SK-N-SH (cell line): ENCODE data around the gene RPS6KB2. TPM values are rescaled to one million over a fixed set of nuclear protein-coding genes. Genes with fewer than 3 reads are reported as not detected.

Experiments used
- CTCF ChIA-PET: fragments of 300-600, 350-600 bp; formaldehyde crosslinking; extraction: SDS; loops from one replicate; lab custom pipeline; 2021; lab: Yijun Ruan, JAX
- POLR2A ChIA-PET: fragments of 350-600 bp; sonication (Branson Sonifier 250); formaldehyde crosslinking; extraction: SDS; loops from one replicate; lab custom pipeline; 2020; ENCODE audit warnings: antibody characterized with exemption, inconsistent platforms; lab: Yijun Ruan, JAX
- DNase-seq: peaks from one replicate; pipeline ENCODE4 v3.0.0; 2012
- H2AFZ ChIP-seq: fragments of 200-600 bp; sonication (generic); 2 replicates; pipeline ENCODE4 v1.8.1; 2016; ENCODE audit warnings: antibody characterized with exemption, mild to moderate bottlenecking, low read depth
- H3F3A ChIP-seq: fragments of 200-600 bp; sonication (generic); replicated peaks from 2 replicates; pipeline ENCODE3; 2016; ENCODE audit warnings: antibody characterized with exemption, mild to moderate bottlenecking; ENCODE audit not compliant: insufficient read depth
- H3K27ac ChIP-seq, 2 experiments: fragments of 200-500 bp in 1 of 2; fragments of 200-600 bp in 1 of 2; sonication (Bioruptor generic) in 1 of 2; sonication (generic), shearing (Covaris generic) in 1 of 2; 2 replicates each; pipeline versions ENCODE4 v1.5.1 to v1.6.1; 2014 to 2016; ENCODE audit warnings: low read depth in 2 of 2, inconsistent platforms in 1 of 2, low read length in 1 of 2, mild to moderate bottlenecking in 1 of 2, mixed read lengths in 1 of 2
- H3K27me3 ChIP-seq: fragments of 200-600 bp; sonication (generic), shearing (Covaris generic); 2 replicates; pipeline ENCODE4 v1.6.1; 2016; ENCODE audit warnings: mixed run types; ENCODE audit not compliant: insufficient read depth
- H3K36me3 ChIP-seq, 2 experiments: fragments of 200-500 bp in 1 of 2; fragments of 200-600 bp in 1 of 2; sonication (Bioruptor generic) in 1 of 2; sonication (generic) in 1 of 2; replicated peaks in 1 of 2; 2 replicates each; pipeline versions ENCODE3 to v1.5.1; 2014 to 2016; ENCODE audit warnings: low read length in 1 of 2, mild to moderate bottlenecking in 1 of 2; ENCODE audit not compliant: insufficient read depth in 2 of 2, control insufficient read depth in 1 of 2
- H3K4me1 ChIP-seq, 2 experiments: fragments of 200-500 bp in 1 of 2; fragments of 200-600 bp in 1 of 2; sonication (Bioruptor generic) in 1 of 2; sonication (generic), shearing (Covaris generic) in 1 of 2; 2 replicates each; pipeline versions ENCODE4 v1.5.1 to v1.6.1; 2014 to 2016; ENCODE audit warnings: low read depth in 1 of 2, low read length in 1 of 2, mixed run types in 1 of 2; ENCODE audit not compliant: insufficient read depth in 2 of 2, control insufficient read depth in 1 of 2
- H3K4me2 ChIP-seq: fragments of 200-600 bp; sonication (generic), shearing (Covaris generic); 2 replicates; pipeline ENCODE4 v1.6.1; 2017; ENCODE audit warnings: mixed run types
- H3K4me3 ChIP-seq, 2 experiments: fragments of 200-500 bp in 1 of 2; fragments of 200-600 bp in 1 of 2; sonication (Bioruptor generic) in 1 of 2; sonication (generic), shearing (Covaris generic) in 1 of 2; 2 replicates each; pipeline versions ENCODE4 v1.5.1 to v1.8.1; 2014 to 2016; ENCODE audit warnings: low read depth in 2 of 2, inconsistent platforms in 1 of 2, low read length in 1 of 2, mild to moderate bottlenecking in 1 of 2, mixed read lengths in 1 of 2, moderate library complexity in 1 of 2
- H3K79me2 ChIP-seq: fragments of 200-600 bp; sonication (generic); 2 replicates; pipeline ENCODE4 v1.8.1; 2017; ENCODE audit warnings: mild to moderate bottlenecking; ENCODE audit not compliant: insufficient read depth
- H3K9ac ChIP-seq: fragments of 200-600 bp; sonication (generic); 2 replicates; pipeline ENCODE4 v1.6.1; 2017; ENCODE audit warnings: mixed run types
- H3K9me2 ChIP-seq: fragments of 200-600 bp; sonication (generic); 2 replicates; pipeline ENCODE4 v1.6.1; 2017; ENCODE audit warnings: mixed run types
- H3K9me3 ChIP-seq: fragments of 200-600 bp; sonication (generic); 2 replicates; pipeline ENCODE4 v1.6.1; 2017; ENCODE audit warnings: mixed run types, mild to moderate bottlenecking, moderate library complexity
- H4K20me1 ChIP-seq: fragments of 200-600 bp; sonication (generic); 2 replicates; pipeline ENCODE4 v1.6.1; 2017; ENCODE audit warnings: mild to moderate bottlenecking, mixed run types; ENCODE audit not compliant: insufficient read depth
- CHD2 ChIP-seq: fragments of 150-350 bp; IDR thresholded peaks from 2 replicates; pipeline ENCODE4 v1.6.1; 2018; ENCODE audit warnings: low read length; ENCODE audit not compliant: partially characterized antibody
- CTCF ChIP-seq: fragments of 200-600 bp; sonication (generic); IDR thresholded peaks from 2 replicates; pipeline ENCODE4 v1.6.1; 2017; ENCODE audit warnings: antibody characterized with exemption, mild to moderate bottlenecking, moderate library complexity
- FOSL2 ChIP-seq: IDR thresholded peaks from 2 replicates; pipeline ENCODE4 v1.4.0; 2012; ENCODE audit warnings: low read depth, mild to moderate bottlenecking, moderate library complexity, borderline replicate concordance
- FOXJ3 ChIP-seq: sonication (generic); formaldehyde crosslinking; IDR thresholded peaks from 2 replicates; pipeline ENCODE4 v1.5.1; 2020; ENCODE audit warnings: mild to moderate bottlenecking, missing genetic modification reagents
- FOXM1 ChIP-seq: IDR thresholded peaks from 2 replicates; pipeline ENCODE4 v1.4.0; 2012; ENCODE audit warnings: low read depth, mild to moderate bottlenecking
- GABPA ChIP-seq: IDR thresholded peaks from 2 replicates; pipeline ENCODE4 v1.4.0; 2012; ENCODE audit warnings: low read depth, mild to moderate bottlenecking
- GATA2 ChIP-seq: sonication (generic); formaldehyde crosslinking; IDR thresholded peaks from 2 replicates; pipeline ENCODE4 v1.5.0; 2020; ENCODE audit warnings: mild to moderate bottlenecking, missing genetic modification reagents
- MEF2A ChIP-seq: IDR thresholded peaks from 2 replicates; pipeline ENCODE4 v1.4.0; 2012; ENCODE audit warnings: low read depth, borderline replicate concordance
- MXI1 ChIP-seq: IDR thresholded peaks from 2 replicates; pipeline ENCODE4 v1.6.1; 2012; ENCODE audit warnings: mild to moderate bottlenecking, low read depth, low read length, improper control_type of control experiment
- NRF1 ChIP-seq: IDR thresholded peaks from 2 replicates; pipeline ENCODE4 v1.6.1; 2012; ENCODE audit warnings: low read depth, mild to moderate bottlenecking, low read length
- POLR2AphosphoS5 ChIP-seq: IDR thresholded peaks from 2 replicates; pipeline ENCODE4 v1.6.1; 2012; ENCODE audit warnings: low read depth, low read length
- RAD21 ChIP-seq: IDR thresholded peaks from 2 replicates; pipeline ENCODE4 v1.6.1; 2012; ENCODE audit warnings: mild to moderate bottlenecking, low read length
- RCOR1 ChIP-seq: fragments of 150-350 bp; IDR thresholded peaks from 2 replicates; pipeline ENCODE4 v1.6.1; 2017; ENCODE audit warnings: antibody characterized with exemption, low read length
- RFX5 ChIP-seq: IDR thresholded peaks from 2 replicates; pipeline ENCODE4 v1.6.1; 2012; ENCODE audit warnings: mild to moderate bottlenecking, improper control_type of control experiment, low read length
- SIN3A ChIP-seq: IDR thresholded peaks from 2 replicates; pipeline ENCODE4 v1.6.1; 2012; ENCODE audit warnings: low read depth, mild to moderate bottlenecking, low read length, moderate library complexity, borderline replicate concordance
- SMC3 ChIP-seq: IDR thresholded peaks from 2 replicates; pipeline ENCODE4 v1.6.1; 2012; ENCODE audit warnings: low read depth, low read length, improper control_type of control experiment
- TAF1 ChIP-seq: IDR thresholded peaks from 2 replicates; pipeline ENCODE4 v1.6.1; 2012; ENCODE audit warnings: low read depth, mild to moderate bottlenecking, low read length, moderate library complexity, borderline replicate concordance
- TCF12 ChIP-seq: IDR thresholded peaks from 2 replicates; pipeline ENCODE4 v1.4.0; 2012
- TEAD4 ChIP-seq: IDR thresholded peaks from 2 replicates; pipeline ENCODE4 v1.4.0; 2012; ENCODE audit warnings: mild to moderate bottlenecking, borderline replicate concordance; ENCODE audit not compliant: insufficient read depth
- YY1 ChIP-seq: IDR thresholded peaks from 2 replicates; pipeline ENCODE4 v1.4.0; 2012; ENCODE audit warnings: low read depth, mild to moderate bottlenecking
- WGBS: methylation state at CpG from one replicate; pipeline ENCODE4 v1.1.6; 2017; ENCODE audit warnings: low lambda C conversion rate; 5-methylcytosine and 5-hydroxymethylcytosine counted together
- polyA plus RNA-seq, 3 experiments: library from polyadenylated mRNA; depleted of rRNA; stranded (reverse); fragments of >200 nt; gene quantifications; 2 replicates each; pipeline ENCODE4 v1.2.3, GENCODE V29; 2012
- TF ChIP-seq, protein P1 (sequence below): IDR thresholded peaks from 2 replicates; pipeline ENCODE4 v1.4.0; 2012; ENCODE audit warnings: low read depth, borderline replicate concordance

The RPS6KB2 gene
- polyA plus RNA-seq, 1 of the 3 experiments (the other 2 are of a cell fraction): 52.0 TPM

GRCh38 chr11:67390947-67391303 lies 37.4 kb upstream of the RPS6KB2 start:
- Histone ChIP-seq H3K9me2 (no peaks in the 10 kb centered on the region), H3K4me2 (peak overlapping the region; percentile 99), H3K79me2 (peaks cover 23% of the 10 kb centered on the region), H3K4me3 (peak overlapping the region; percentile 76 to 98), H4K20me1 (no peaks in the 10 kb centered on the region), H3K9ac (peak overlapping the region; percentile 97), H3K9me3 (no peaks in the 10 kb centered on the region), H3F3A (peaks cover 14% of the 10 kb centered on the region), H3K4me1 (peaks cover 0 to 13% of the 10 kb centered on the region in 2 experiments; a peak in 1 of 4 replicates), H3K27me3 (no peaks in the 10 kb centered on the region), H3K27ac (peak overlapping the region; percentile 80 to 82), H2AFZ (peak overlapping the region; percentile 92; the same call in 1 of the 2 replicates), H3K36me3 (no peaks in the 10 kb centered on the region)
- WGBS: 18% methylated on average over 15 of the region's 15 CpGs
- ChIA-PET POLR2A (interaction anchor here (0.6 to 2.6 kb wide), 6 partner anchors 10 to 129 kb away, joined by 3 to 32 read pairs (median 4); partner anchors contain the start of genes PITPNM1, POLD4 and PPP1CA), CTCF (interaction anchor here (1.0 to 2.7 kb wide), 11 partner anchors 9 to 224 kb away, joined by 3 to 53 read pairs (median 6); partner anchors contain the start of genes CLCF1 and PPP1CA)
- DNase-seq: no peak
- TF ChIP-seq FOXM1 (no peak), SMC3 (no peak), NRF1 (no peak), FOXJ3 (no peak), MEF2A (no peak), SIN3A (no peak), CTCF (no peak), CHD2 (no peak)

- peaks cover 14% of the 10 kb centered on the region for H3F3A ChIP-seq
- DNase-seq: peak; percentile 99
- H3K27me3 ChIP-seq: no peaks in the 10 kb centered on the region
- H3K4me2 ChIP-seq: peak within 1 kb of the TSS; percentile 99
- no peaks in the 10 kb centered on the region for H3K9me2 ChIP-seq
- H3K4me1 ChIP-seq: peaks cover 0 to 13% of the 10 kb centered on the region in 2 experiments; a peak in 1 of 4 replicates
- H3K79me2 ChIP-seq: peaks cover 23% of the 10 kb centered on the region
- H3K36me3 ChIP-seq: no peaks in the 10 kb centered on the region
- ChIA-PET CTCF (interaction anchor here (0.9 to 2.7 kb wide), 18 partner anchors 9 to 224 kb away, joined by 3 to 53 read pairs (median 4); partner anchors contain the start of genes CLCF1 and PPP1CA), POLR2A (interaction anchor here (0.6 to 2.6 kb wide), 16 partner anchors 10 to 959 kb away, joined by 3 to 32 read pairs (median 4); partner anchors contain the start of genes AIP, CLCF1, PITPNM1 and POLD4)
- WGBS: under 1% methylated on average over 25 of the region's 75 CpGs
- H2AFZ ChIP-seq: peak within 1 kb of the TSS; percentile 92
- H4K20me1 ChIP-seq: no peaks in the 10 kb centered on the region
- H3K27ac ChIP-seq: peak within 1 kb of the TSS; percentile 80 to 82
- peak within 1 kb of the TSS; percentile 76 to 98 for H3K4me3 ChIP-seq
- peak within 1 kb of the TSS; percentile 97 for H3K9ac ChIP-seq
- H3K9me3 ChIP-seq: no peaks in the 10 kb centered on the region
- TF ChIP-seq CTCF: no peak
- TF ChIP-seq, protein P1, sequence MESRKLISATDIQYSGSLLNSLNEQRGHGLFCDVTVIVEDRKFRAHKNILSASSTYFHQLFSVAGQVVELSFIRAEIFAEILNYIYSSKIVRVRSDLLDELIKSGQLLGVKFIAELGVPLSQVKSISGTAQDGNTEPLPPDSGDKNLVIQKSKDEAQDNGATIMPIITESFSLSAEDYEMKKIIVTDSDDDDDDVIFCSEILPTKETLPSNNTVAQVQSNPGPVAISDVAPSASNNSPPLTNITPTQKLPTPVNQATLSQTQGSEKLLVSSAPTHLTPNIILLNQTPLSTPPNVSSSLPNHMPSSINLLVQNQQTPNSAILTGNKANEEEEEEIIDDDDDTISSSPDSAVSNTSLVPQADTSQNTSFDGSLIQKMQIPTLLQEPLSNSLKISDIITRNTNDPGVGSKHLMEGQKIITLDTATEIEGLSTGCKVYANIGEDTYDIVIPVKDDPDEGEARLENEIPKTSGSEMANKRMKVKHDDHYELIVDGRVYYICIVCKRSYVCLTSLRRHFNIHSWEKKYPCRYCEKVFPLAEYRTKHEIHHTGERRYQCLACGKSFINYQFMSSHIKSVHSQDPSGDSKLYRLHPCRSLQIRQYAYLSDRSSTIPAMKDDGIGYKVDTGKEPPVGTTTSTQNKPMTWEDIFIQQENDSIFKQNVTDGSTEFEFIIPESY: no peak
- no peak for TF ChIP-seq RAD21
- TF ChIP-seq TEAD4: no peak
- TF ChIP-seq MEF2A: no peak
- peak; percentile 66 for TF ChIP-seq POLR2AphosphoS5
- no peak for TF ChIP-seq YY1
- no peak for TF ChIP-seq TCF12
- TF ChIP-seq MXI1: peak; percentile 93
- no peak for TF ChIP-seq RFX5
- no peak for TF ChIP-seq NRF1
- peak; percentile 82 for TF ChIP-seq RCOR1
- no peak for TF ChIP-seq FOSL2
- no peak for TF ChIP-seq GABPA
- TF ChIP-seq SMC3: no peak
- no peak for TF ChIP-seq GATA2 (CRISPR knock-in tag)
- peak; percentile 67 for TF ChIP-seq TAF1
These were observed 36.8 kb upstream of the RPS6KB2 start, which contains the start of gene RAD9A for GRCh38 chr11:67391304-67392182. TSS of gene RAD9A (plus strand) at chr11:67391986. CDS start at chr11:67392045, 59 bp downstream.
